Activated CD8-positive, alpha-beta memory T cell treated with anti-CD3 and anti-CD28 coated beads, Interleukin-2, amount 50 U/mL, for 1 hour (primary cell): ENCODE measurements around the gene DPYSL5.
A peak's percentile ranks its signal among the peaks of the same experiment; 100 is the strongest.

Experiments
- DNase-seq: peaks from one replicate; pipeline ENCODE4 v3.0.0-alpha.2; 2020; ENCODE audit errors: extremely low read depth

The DPYSL5 gene

DNA sequence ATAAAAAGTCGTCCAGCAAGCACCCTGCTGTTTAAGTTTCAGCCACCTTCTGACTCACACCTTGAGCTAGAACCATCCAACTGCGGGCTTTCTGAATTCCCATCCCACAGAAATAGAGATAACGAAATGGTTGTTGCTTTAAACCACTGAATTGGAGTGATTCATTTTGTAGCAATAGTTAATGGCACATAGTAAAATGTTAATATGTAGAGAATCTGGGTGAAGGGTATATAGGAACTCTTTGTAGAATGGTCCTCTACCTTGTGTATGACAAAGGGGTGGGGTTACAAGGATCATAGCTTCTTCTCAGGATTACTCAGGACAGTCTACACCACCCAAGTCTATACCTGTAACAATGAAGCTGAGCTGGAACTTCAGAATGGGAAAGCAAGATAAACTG is 120.1 kb downstream of the DPYSL5 start:
- DNase-seq, result no peak

DNA sequence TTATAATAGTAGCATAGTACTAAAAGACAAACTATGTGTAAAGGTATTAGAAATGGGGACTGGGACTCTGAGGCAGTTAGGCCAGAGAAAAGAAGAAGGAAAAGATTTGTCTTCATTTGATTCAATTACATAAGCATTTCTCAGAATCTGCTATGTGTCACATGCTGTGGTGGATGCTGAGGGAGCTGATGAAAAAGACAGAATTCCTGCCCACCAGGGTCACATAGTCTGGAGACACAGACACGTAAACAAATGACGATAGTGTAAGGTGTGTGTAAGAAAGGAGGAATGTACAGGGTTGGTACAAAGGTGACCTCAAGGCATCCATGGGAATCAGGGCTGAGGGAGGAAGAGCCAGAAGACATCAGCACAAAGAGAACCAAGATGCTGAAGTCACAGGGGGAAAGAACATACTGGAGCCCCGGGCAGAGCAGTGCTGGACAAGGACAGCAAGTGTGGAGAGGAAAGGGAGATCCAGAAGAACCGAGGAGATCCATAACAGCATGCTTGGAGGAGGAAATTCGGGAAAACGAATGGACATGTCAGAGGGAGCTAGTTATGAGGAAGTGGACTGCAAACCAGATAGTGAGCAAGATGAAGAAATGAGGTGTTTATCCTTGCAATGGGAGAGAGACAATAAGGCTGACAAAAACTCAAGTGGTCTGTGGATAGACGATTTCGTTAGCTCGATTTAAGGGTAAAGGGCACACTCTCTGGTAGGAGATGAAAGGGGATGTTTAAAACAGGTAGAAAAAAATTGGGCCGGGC is 121.3 kb downstream of the DPYSL5 start:
- no peak for DNase-seq

DNA sequence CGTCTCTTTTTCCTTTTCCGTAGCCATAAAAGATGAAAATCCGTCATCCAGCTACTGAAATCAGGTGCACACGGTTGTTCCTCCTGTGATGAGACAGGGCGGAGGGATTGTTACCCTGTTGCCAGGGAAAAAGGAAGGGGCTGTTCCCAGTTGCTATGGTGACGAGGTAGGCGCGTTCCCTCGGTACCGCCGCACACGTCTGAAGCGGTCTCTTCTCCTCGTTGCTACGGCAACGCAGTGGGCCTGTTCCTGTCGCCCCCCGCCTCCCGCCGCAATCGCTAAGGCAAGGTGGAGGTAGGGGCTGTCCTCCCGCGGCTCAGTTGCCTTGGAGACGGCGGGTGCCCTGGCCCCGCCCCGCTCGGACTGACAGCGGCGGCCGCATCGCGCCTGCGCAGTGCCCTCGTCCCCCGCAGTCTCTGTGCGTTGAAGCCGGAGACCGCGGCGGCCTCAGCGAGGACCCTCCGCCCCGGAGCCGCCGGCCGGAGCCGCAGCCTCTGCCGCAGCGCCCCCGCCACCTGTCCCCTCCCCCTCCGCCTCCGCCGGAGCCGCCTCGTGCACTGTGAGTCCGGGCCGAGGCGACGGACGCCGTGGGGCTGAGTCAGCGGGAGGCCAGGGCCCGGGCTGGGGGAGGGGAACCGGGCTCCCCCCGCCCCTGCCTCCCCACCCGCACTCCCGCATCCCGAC is 122.5 kb downstream of the DPYSL5 start, which contains the start of gene MAPRE3:
MAPRE3 (plus strand) TSS at position 394 of the 684 bp plus-strand sequence. CDS start 51,582 bp downstream, outside the sequence.
- DNase-seq, result peak; percentile 85

DNA sequence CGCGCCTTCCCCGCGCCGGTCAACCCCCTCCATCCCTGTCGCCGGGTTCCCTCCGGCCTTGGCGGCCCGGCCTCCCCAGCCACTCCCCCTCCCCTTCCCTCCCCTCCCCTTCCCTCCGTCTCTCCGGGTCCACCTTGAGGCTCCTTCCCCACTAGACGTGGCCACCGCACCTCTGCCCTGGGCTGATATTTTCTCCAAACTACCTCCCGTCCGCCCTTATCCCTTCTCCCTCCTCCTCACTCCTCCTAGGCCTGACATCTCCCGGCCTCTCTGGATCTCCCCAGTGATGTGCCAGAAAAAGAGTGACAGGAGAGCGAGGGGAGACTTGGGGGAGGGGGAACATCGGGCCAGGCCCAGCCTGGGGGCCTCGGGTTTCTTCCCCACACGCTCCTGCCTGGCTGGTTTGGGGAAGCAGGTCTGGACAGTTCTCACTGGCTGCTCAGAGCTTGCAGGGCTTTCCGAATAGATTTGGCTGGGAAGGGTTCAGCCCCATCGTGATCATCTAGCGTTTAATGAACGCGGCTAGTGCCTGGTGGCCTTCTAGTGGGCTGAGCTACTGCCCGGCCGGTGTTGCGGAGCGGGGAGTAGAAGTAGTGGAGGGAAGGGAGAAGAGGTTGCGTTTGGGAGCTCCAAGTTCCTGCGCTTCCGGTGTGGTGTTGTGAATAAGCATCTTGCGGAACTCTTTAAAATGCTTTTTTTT is 123.1 kb downstream of the DPYSL5 start:
- no peak for DNase-seq

DNA sequence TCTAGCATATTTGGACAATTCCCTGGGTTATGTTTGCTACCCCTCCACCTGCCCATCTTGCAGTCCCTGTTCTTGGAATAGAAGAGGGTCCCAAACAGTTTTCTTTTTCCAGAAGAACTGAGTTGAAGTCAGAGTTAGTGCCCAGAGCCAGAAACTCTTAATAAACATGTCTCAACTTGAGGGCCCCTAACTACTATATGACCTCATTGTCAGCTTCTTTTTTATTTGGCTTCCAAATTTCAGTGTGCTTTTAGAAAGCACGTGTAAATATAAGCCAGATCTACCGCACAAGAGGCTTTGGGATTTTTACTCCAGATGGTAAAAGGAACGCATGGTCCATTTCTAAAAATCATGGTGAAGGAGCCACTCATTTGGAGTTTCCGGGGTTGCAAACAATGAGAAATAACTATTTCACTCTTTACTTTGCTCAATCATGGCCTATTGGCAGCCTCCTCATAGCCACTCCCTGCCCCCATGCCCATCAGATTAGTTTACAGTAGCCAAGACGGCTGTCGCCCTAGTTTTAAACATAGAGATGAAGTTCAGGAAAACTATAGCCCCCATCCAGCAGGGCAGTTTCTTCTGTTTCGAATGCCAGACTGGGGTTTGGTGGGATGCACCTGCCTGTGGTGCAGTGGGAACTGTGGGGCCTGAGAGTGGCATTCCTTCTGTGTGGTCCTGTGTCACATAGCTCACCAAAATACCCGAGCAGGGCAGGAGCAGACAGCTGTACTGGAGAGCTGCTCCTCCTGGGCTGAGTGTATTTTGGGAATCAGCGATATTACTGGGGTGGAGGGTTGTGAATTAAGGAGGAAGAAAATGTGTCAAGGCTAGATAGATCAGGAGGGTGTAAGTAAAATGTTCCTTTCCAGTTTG is 124.2 kb downstream of the DPYSL5 start:
- no peak for DNase-seq

DNA sequence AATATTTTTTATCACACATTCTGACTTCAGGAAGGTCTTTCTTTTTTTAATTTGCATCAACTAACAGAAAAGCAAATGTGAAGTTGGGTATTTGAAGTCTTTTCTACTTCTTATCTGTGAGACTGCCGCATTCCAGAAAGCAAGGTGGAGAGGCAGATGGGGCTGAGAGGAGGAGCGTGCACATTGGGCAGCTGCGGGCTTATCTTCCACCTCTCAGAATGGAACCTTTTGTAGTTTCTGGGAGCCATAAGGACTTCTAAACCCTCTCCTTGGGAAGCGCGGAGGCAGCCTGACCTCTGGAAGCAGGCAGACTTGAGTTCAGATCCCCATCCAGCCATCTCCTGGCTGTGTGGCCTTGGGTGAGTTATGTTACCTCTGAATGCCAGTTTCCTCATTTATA is 126.4 kb downstream of the DPYSL5 start:
- no peak for DNase-seq

DNA sequence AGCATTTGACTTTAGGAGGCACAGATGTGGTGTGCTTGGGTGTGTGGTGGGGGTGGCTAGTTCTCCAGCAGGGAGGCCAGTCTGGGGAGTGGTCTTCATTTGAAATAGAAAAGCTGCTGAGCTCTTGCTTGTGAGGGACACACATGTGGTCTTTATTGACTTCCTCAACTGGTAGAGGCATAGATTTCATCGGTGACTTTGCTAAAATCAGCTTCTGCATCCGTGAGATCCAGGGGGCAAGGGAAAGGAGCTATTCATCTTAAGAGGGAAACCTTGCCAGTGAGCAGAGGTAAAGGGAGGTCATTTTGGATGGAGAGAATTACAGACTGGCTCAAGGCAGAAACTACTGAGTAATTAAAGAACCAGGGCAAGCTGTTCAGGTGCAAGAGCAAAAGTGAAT is 127.2 kb downstream of the DPYSL5 start:
- no peak for DNase-seq

DNA sequence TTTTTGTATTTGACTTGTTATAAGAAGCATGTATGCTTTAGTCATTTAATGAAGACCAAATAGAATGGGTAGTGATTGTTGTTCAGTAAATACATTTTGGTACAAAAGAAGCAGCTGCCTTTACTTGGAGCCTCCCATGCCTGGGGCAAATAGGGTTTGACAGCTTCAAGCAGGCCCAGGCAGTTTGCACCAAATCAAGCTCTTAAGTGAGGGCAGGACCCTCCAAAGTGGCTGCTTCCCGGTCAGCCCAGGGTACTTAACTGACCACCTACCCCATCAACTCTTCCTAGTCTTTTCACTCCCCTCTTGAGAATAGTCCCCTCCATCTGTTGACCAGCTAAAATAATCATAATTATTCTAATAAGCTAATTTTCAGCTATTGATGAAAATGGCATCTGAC is 127.7 kb downstream of the DPYSL5 start:
- DNase-seq, result no peak

DNA sequence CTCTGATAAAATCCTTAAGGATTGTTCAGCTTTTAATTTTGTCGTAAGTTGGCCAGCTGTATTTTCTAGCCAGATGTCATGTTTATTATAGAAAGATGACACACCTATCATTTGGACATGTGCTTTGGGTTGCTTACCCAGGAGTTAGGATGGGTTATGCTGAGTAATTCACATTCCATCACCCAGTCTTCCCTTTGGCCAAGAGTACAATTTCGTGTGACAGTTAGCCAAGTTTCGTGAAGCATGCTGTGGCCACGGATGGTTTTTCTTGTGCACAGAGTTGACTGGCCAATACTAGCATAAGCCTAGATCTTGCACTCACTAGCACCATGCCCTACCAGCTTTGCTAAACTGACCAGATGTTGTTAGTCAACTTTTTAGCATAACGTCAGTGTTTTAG is 128.3 kb downstream of the DPYSL5 start:
- DNase-seq, result no peak

DNA sequence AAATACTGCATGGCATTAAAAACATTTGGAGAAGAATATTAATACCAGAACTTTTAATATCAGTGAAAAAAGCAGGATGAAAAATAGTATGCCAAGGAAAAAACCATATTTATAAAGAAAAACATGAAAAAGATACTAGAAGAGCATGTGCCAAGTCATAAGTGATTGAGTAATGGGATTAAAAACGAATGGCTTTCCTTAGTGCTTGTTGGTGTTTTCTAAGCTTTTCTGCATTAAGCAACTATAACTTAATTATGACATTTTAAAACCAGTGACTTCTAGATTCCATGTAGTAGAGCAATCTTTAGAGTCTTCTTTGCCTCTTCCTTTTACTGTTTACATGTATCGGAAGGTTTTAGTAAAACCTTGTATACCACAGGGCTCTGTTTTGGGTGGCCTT is 129.1 kb downstream of the DPYSL5 start:
- DNase-seq, result no peak

DNA sequence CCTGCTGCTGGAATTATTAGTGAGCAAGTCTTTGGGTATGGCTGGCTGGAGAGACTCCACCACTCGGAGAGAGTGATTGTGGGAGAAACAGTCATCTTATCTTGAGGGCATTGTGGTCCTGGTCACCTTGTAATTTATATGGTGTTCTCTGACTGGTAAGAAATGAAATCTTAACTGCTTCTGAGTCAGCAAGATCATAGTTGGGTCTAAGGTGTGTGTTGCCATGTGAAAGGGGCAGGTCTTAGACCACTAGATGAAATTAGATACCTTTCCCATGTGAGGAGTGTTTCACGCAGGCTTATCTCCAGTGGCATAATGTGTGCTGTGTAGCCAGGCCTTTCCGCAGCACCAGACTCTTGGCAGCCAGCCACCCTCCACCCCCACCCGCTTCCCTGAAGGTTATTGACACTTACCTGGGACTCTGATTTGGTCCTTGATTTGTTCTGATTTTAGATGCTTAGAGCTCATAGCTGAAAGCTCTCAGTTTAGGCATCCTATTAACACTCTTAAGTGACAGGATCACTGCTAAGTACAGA is 130.2 kb downstream of the DPYSL5 start:
- no peak for DNase-seq

DNA sequence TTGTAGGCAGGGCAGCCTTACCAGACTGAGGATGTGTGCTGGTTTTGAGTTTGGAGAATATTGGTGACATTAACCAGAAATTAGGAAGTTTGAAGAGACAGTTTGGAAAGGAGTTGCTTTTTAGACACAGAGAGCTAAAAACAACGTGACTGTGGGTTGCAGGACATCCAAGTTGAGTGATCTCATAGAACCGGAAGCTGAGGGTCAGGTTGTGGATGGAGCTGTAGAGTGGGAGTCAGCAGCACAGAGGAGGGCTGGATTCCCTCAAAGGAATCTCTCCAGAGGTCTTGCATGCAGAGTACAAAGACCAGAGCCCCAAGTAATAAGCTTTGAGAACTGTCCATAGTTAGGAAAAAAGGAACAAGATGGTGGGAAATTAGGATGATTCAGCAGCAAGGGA is 131.8 kb downstream of the DPYSL5 start:
- no peak for DNase-seq

DNA sequence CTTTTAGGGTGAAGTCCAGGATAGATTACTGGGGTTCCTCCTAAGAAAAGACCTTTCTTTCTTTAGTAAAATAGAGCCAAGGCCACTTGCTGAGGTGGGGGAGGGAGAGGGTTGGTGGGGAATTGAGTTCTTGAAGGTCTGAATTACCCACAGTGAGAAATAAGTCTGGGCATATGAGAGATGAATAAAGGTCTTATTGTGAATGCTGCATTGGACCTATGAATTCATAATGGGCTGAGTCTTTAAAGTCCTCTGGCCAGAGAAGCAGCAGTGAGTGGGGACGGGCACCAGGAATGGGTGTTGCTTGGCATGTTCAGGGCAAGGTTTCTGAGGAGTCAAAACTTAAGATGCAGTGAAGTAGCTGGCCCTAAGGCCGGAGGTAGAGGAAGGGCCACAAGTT is 133.0 kb downstream of the DPYSL5 start:
- no peak for DNase-seq

DNA sequence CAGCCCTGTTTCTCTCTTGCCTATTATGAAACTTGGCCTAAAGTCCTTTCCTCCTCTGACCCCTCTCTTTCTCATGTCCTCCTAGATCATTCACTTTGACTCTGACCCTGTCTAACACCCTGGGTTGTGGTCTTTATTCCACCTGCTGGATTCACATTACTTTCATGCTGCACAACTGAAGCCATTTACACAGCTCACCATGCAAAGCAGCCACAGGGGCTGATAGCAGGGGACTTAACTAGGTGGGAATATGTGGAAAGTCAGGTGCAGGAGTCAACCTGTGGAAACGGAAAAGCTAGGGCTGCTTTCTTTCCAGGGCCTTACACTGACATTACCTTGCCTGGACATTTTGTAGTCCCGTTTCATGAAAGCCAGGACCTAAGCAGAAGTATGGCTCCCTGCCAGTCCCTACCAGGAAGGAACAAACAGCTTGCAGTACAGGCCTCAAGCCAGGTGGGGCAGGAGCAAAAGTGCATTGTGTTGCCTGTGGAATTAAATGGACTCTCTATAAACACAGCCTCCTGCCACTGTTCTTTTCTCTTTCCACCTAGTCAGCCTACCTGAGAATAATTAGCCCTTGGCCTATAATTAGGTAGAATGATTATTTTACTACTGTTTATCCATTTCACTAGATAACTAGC is 134.3 kb downstream of the DPYSL5 start:
- no peak for DNase-seq

DNA sequence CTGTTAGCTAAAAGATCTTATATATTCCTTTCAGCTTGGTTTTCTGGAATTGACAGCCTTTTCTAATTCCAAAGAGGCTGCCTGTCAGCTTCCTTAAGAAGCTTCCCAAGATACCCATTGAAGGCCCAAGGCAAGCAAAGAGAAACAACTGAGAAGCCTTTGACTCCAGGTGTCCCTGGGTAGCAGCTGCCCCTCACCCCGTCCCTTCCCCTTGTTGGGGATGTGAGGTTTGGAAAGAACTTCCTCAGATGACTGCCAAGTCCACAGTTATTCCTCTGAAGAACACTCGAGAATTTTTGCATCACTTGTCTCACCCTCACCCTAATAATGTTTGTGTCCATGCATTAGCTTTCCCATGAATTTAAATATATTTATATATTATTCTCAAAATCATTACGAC is 135.8 kb downstream of the DPYSL5 start:
- no peak for DNase-seq

DNA sequence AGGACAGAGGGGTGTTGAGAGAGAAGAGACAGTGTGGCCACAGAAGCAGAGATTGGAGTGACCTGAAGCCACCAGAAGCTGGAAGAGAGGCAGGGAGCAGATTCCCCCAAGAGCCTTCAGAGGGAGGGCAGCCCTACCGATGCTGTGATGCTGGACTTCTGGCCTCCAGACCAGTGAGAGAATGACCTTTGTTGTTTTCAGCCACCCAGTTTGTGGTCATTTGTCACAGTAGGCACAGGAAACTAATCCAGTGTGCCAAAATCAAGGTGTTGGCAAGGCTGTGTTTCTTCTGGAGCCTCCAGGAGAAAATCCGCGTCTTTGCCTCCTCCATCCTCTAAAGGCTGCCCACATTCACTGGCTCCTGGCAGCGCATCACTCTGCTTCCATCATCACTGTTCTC is 137.9 kb downstream of the DPYSL5 start:
- DNase-seq, result no peak

DNA sequence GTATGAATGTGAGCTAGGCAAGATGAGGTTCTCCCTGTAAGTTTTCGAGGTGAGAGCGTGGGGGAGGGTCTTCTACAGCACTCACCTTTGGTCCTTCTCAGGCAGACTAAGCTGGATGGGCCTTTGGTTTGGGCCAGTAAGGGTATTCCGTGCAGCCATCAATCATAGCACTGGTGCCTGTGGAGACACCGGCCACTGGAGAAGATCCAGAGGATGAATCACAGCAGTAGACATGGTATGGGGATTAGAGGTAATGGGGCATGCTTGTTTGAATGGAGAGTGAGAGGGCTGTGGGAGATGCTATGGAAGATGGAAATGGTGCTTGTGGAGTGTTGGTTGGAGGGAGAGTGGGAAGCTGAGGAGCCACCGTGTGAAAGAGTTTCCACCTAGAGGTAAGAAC is 138.6 kb downstream of the DPYSL5 start:
- no peak for DNase-seq

DNA sequence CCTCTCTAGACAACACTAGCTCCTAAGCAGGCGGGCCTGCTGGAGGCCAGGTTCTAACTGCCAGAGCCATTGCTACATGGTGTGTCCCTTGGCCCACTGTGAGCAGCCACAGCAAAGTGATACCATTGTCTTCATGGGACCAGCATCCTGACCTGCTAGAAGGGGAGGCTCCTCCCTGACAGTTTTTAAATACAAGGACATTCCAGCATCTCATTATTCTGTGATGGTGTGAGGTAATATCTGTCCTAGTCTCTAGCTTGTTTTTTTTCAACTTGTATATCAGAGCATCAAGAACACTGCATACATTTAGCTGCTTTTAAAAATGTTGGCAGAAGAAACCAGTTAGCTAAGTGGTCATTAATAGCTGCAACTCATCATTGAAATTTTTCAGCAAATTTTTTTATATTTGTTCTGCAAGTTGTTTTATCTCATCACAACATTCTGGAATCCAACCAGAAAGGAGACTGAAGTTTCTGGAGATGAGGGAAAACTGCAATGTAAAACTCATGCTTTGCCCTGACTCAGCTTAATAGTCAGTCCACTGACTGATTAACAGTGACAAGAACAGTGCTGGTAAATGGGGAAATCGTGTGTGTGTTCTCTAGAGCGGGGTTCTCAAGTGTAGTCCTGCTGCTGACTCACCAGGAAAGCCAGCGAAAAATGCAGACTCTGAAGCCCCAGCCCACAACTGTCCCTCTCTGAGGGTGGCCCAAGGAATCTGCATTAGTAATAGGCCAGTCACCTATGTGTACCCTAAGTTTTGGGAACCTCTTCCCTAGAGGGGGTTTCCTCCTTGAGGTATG is 140.3 kb downstream of the DPYSL5 start:
- DNase-seq, result no peak

DNA sequence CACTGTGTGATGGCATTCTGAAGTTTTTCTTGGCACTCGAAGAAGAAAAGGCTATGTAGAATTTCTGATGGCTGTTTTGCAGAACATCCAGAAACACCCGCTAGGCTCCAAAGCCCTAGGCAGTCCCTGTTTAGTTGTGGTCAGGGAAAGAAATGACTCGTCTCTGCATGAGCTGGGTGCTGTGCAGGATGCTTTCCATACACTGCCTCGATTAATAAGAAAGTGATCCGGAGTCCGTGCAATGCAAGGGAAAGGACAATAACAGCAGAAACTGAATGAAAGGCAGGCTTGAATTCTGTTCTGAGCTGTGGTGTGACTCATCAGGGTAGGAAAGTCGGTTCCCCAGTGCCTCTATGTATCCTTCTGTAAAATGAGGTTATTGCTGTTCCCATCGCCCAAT is 141.2 kb downstream of the DPYSL5 start:
- DNase-seq, result no peak

DNA sequence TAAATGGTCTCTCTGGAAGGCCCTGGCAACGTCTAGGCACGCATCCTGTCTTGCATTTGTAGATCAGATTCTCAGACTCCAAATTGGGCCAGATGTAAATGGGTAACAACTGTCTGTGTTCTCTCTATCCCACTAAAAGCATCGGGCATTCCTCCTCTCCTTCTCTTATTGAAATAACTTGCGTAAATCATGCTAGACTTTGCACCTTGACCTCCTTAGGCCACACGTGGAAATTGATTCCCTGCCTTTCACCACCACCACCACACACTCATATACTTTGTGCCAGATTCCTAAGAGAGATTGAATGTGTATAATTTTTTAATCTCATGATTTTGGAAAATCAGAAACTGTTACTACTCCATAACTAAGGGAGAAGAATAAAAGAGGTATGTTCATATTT is 143.8 kb downstream of the DPYSL5 start:
- DNase-seq, result no peak
